ENCODE results near the gene SLIRP.
A peak's percentile ranks its signal among the peaks of the same experiment; 100 is the strongest.

SLIRP gene

GRCh38 chr14:77761205-77761931 lies 53.5 kb downstream of the SLIRP start:
- Histone ChIP-seq H3K27ac (ENCODE audit: low read length) (peak overlapping the region; percentile 72), H3K9me3 (ENCODE audit: insufficient read depth, low read length, severe bottlenecking) (no peaks in the 10 kb centered on the region), H4K20me1 (ENCODE audit: insufficient read depth, low read length) (peaks cover 29% of the 10 kb centered on the region), H3K79me2 (ENCODE audit: insufficient read depth, low read length) (peaks cover 46% of the 10 kb centered on the region), H3K4me3 (ENCODE audit: low read depth in 1 of 2, low read length in 2 of 2) (peak overlapping the region; percentile 93 to 95; a peak in 3 of 4 replicates), H3K4me2 (ENCODE audit: insufficient read depth, low read length) (peak overlapping the region; percentile 79), H3K4me1 (ENCODE audit: insufficient read depth, low read length) (peaks cover 35% of the 10 kb centered on the region), H3K27me3 (ENCODE audit: insufficient read depth, low read length, poor library complexity) (no peaks in the 10 kb centered on the region), H3K9ac (ENCODE audit: low read depth, low read length) (peak overlapping the region; percentile 90), H3K36me3 (ENCODE audit: insufficient read depth, low read length) (peaks cover 27% of the 10 kb centered on the region), H2AFZ (ENCODE audit: low read depth, low read length) (peak overlapping the region; percentile 90)
- TF ChIP-seq CTCF (IDR thresholded peaks at IDR 0.05; ENCODE audit: borderline replicate concordance, extremely low read depth, low read length, poor library complexity, severe bottlenecking) (peak; percentile 19), EZH2 (IDR thresholded peaks at IDR 0.05; ENCODE audit: borderline replicate concordance, low read depth, low read length, severe bottlenecking) (no peak)
- ATAC-seq (ENCODE audit: insufficient read depth, low read depth), result peak; percentile 41
- peak; percentile 17 for DNase-seq

DNA sequence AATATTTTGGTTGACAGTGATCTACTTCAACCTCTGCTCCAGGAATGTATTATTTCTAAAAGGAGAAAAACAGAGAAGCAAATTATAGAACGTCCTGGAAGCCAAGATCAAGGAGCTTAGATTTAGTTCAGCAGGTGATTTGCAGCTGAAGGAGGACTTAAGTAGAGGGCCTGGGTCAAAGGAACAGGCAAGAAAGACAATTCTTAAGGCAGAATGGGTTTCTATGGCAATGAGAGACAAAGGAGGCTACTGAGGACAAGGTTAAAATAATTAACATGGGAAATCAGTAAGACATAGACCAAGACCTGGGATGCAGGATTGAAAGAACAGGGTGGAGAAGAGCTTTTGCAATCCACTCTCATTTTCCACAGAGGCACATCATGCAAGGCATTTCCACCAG lies 55.4 kb downstream of the SLIRP start:
- Histone ChIP-seq H3K36me3 (ENCODE audit: insufficient read depth, low read length) (peaks cover 13% of the 10 kb centered on the region; the same call in 1 of the 2 replicates), H3K79me2 (ENCODE audit: insufficient read depth, low read length) (peaks cover 26% of the 10 kb centered on the region), H3K27ac (ENCODE audit: low read length) (no peak overlapping the region), H3K4me1 (ENCODE audit: insufficient read depth, low read length) (peaks cover 29% of the 10 kb centered on the region), H3K27me3 (ENCODE audit: insufficient read depth, low read length, poor library complexity) (no peaks in the 10 kb centered on the region), H3K9ac (ENCODE audit: low read depth, low read length) (no peak overlapping the region), H3K4me3 (ENCODE audit: low read depth in 1 of 2, low read length in 2 of 2) (no peak overlapping the region), H2AFZ (ENCODE audit: low read depth, low read length) (no peak overlapping the region), H3K9me3 (ENCODE audit: insufficient read depth, low read length, severe bottlenecking) (no peaks in the 10 kb centered on the region), H3K4me2 (ENCODE audit: insufficient read depth, low read length) (no peak overlapping the region), H4K20me1 (ENCODE audit: insufficient read depth, low read length) (peaks cover 17% of the 10 kb centered on the region; the same call in 1 of the 2 replicates)
- no peak for TF ChIP-seq EZH2 (IDR thresholded peaks at IDR 0.05; ENCODE audit: borderline replicate concordance, low read depth, low read length, severe bottlenecking)
- no peak for TF ChIP-seq CTCF (IDR thresholded peaks at IDR 0.05; ENCODE audit: borderline replicate concordance, extremely low read depth, low read length, poor library complexity, severe bottlenecking)
- ATAC-seq (ENCODE audit: insufficient read depth, low read depth) (no peak), DNase-seq (no peak)

- no peak overlapping the region for H3K27ac ChIP-seq (ENCODE audit: low read length)
- no peak overlapping the region for H3K4me3 ChIP-seq (ENCODE audit: low read depth in 1 of 2, low read length in 2 of 2)
- no peak overlapping the region for H2AFZ ChIP-seq (ENCODE audit: low read depth, low read length)
- no peak overlapping the region for H3K4me2 ChIP-seq (ENCODE audit: insufficient read depth, low read length)
- peaks cover 22% of the 10 kb centered on the region for H3K4me1 ChIP-seq (ENCODE audit: insufficient read depth, low read length)
- H3K79me2 ChIP-seq (ENCODE audit: insufficient read depth, low read length), result peaks cover 20% of the 10 kb centered on the region
- no peak for ATAC-seq (ENCODE audit: insufficient read depth, low read depth)
- H3K9ac ChIP-seq (ENCODE audit: low read depth, low read length), result no peak overlapping the region
- peaks cover 12% of the 10 kb centered on the region; the same call in 1 of the 2 replicates for H4K20me1 ChIP-seq (ENCODE audit: insufficient read depth, low read length)
- no peaks in the 10 kb centered on the region for H3K9me3 ChIP-seq (ENCODE audit: insufficient read depth, low read length, severe bottlenecking)
- peaks cover 6% of the 10 kb centered on the region; the same call in 1 of the 2 replicates for H3K36me3 ChIP-seq (ENCODE audit: insufficient read depth, low read length)
- no peaks in the 10 kb centered on the region for H3K27me3 ChIP-seq (ENCODE audit: insufficient read depth, low read length, poor library complexity)
- TF ChIP-seq CTCF (IDR thresholded peaks at IDR 0.05; ENCODE audit: borderline replicate concordance, extremely low read depth, low read length, poor library complexity, severe bottlenecking), result no peak
- TF ChIP-seq EZH2 (IDR thresholded peaks at IDR 0.05; ENCODE audit: borderline replicate concordance, low read depth, low read length, severe bottlenecking), result no peak
- no peak for DNase-seq
Observed at GRCh38 chr14:77763978-77764377, 56.1 kb downstream of the SLIRP start.
